HUES48 (cell line): ENCODE measurements around the gene CREB3L1.

Source experiments
- H3K27ac ChIP-seq: one replicate; pipeline ENCODE4 v1.7.0; 2013; ENCODE audit warnings: low read depth, low read length, inconsistent platforms
- H3K27me3 ChIP-seq: 2 replicates; pipeline ENCODE4 v1.6.1; 2013; ENCODE audit warnings: mild to moderate bottlenecking, low read length; ENCODE audit not compliant: control insufficient read depth, insufficient read depth
- H3K36me3 ChIP-seq: 2 replicates; pipeline ENCODE4 v1.6.1; 2013; ENCODE audit warnings: low read length; ENCODE audit not compliant: control insufficient read depth, insufficient read depth
- H3K4me1 ChIP-seq: 2 replicates; pipeline ENCODE4 v1.6.1; 2013; ENCODE audit warnings: mild to moderate bottlenecking, low read length; ENCODE audit not compliant: control insufficient read depth, insufficient read depth
- H3K4me3 ChIP-seq: 2 replicates; pipeline ENCODE4 v1.5.1; 2013; ENCODE audit warnings: mild to moderate bottlenecking, low read depth, low read length
- H3K9ac ChIP-seq: 2 replicates; pipeline ENCODE4 v1.6.1; 2013; ENCODE audit warnings: mild to moderate bottlenecking, low read depth, low read length, moderate library complexity
- H3K9me3 ChIP-seq: 2 replicates; pipeline ENCODE4 v1.6.1; 2013; ENCODE audit warnings: low read length; ENCODE audit not compliant: control insufficient read depth, insufficient read depth

The CREB3L1 gene

GRCh38 chr11:46339816-46340215 is 62.4 kb downstream of the CREB3L1 start:
- Histone ChIP-seq H3K27ac (peak overlapping the region; percentile 94), H3K9me3 (no peaks in the 10 kb centered on the region)

GRCh38 chr11:46341454-46341853 is 64.0 kb downstream of the CREB3L1 start:
- Histone ChIP-seq H3K9ac (no peak overlapping the region), H3K27me3 (peaks cover 8% of the 10 kb centered on the region; the same call in 1 of the 2 replicates), H3K4me3 (no peak overlapping the region), H3K36me3 (no peaks in the 10 kb centered on the region), H3K4me1 (peaks cover 83% of the 10 kb centered on the region), H3K9me3 (no peaks in the 10 kb centered on the region), H3K27ac (no peak overlapping the region)

More at GRCh38 chr11:46339816-46340215, 62.4 kb downstream of the CREB3L1 start:
- Histone ChIP-seq H3K9ac (no peak overlapping the region; the same call in 1 of the 2 replicates), H3K4me3 (peak overlapping the region; percentile 16; the same call in 1 of the 2 replicates), H3K4me1 (peaks cover 77% of the 10 kb centered on the region), H3K27me3 (peaks cover under 1% of the 10 kb centered on the region; the same call in 1 of the 2 replicates), H3K36me3 (no peaks in the 10 kb centered on the region)

- no peaks in the 10 kb centered on the region for H3K9me3 ChIP-seq
- no peaks in the 10 kb centered on the region for H3K36me3 ChIP-seq
- peaks cover 11% of the 10 kb centered on the region; the same call in 1 of the 2 replicates for H3K27me3 ChIP-seq
- no peak overlapping the region for H3K27ac ChIP-seq
- no peak overlapping the region for H3K9ac ChIP-seq
- H3K4me3 ChIP-seq = no peak overlapping the region
- peaks cover 83% of the 10 kb centered on the region for H3K4me1 ChIP-seq
Measured at GRCh38 chr11:46342239-46342638, 64.8 kb downstream of the CREB3L1 start.

GRCh38 chr11:46343520-46343919 is 66.1 kb downstream of the CREB3L1 start:
- Histone ChIP-seq H3K9ac (no peak overlapping the region), H3K9me3 (no peaks in the 10 kb centered on the region), H3K27ac (peak overlapping the region; percentile 39), H3K27me3 (peaks cover 11% of the 10 kb centered on the region; the same call in 1 of the 2 replicates), H3K4me3 (no peak overlapping the region), H3K36me3 (no peaks in the 10 kb centered on the region), H3K4me1 (peaks cover 75% of the 10 kb centered on the region)

GRCh38 chr11:46345131-46345597 is 67.7 kb downstream of the CREB3L1 start:
- H3K9ac ChIP-seq = no peak overlapping the region
- no peaks in the 10 kb centered on the region for H3K36me3 ChIP-seq
- no peak overlapping the region for H3K4me3 ChIP-seq
- peaks cover 11% of the 10 kb centered on the region; the same call in 1 of the 2 replicates for H3K27me3 ChIP-seq
- H3K4me1 ChIP-seq = peaks cover 72% of the 10 kb centered on the region
- H3K27ac ChIP-seq = peak overlapping the region; percentile 0
- H3K9me3 ChIP-seq = no peaks in the 10 kb centered on the region

- Histone ChIP-seq H3K4me3 (no peak overlapping the region; the same call in 1 of the 2 replicates), H3K9me3 (no peaks in the 10 kb centered on the region), H3K27ac (no peak overlapping the region), H3K36me3 (no peaks in the 10 kb centered on the region), H3K27me3 (peaks cover 11% of the 10 kb centered on the region; the same call in 1 of the 2 replicates), H3K9ac (no peak overlapping the region), H3K4me1 (peaks cover 67% of the 10 kb centered on the region)
Measured at GRCh38 chr11:46345881-46346484, 68.5 kb downstream of the CREB3L1 start.

- no peaks in the 10 kb centered on the region for H3K9me3 ChIP-seq
- peaks cover 61% of the 10 kb centered on the region for H3K4me1 ChIP-seq
- peaks cover 11% of the 10 kb centered on the region; the same call in 1 of the 2 replicates for H3K27me3 ChIP-seq
- H3K36me3 ChIP-seq = no peaks in the 10 kb centered on the region
- H3K27ac ChIP-seq = no peak within 1 kb of the TSS
- H3K4me3 ChIP-seq = peak within 1 kb of the TSS; percentile 73
- peak within 1 kb of the TSS; percentile 55 for H3K9ac ChIP-seq
Measured at GRCh38 chr11:46346886-46347636, 69.6 kb downstream of the CREB3L1 start, which contains the start of gene DGKZ. TSS of gene DGKZ (plus strand) at chr11:46347463. CDS start at chr11:46347660, 197 bp downstream.

- Histone ChIP-seq H3K36me3 (no peaks in the 10 kb centered on the region), H3K9me3 (no peaks in the 10 kb centered on the region), H3K4me3 (peak overlapping the region; percentile 73), H3K9ac (peak overlapping the region; percentile 55; the same call in 1 of the 2 replicates), H3K27me3 (peaks cover 11% of the 10 kb centered on the region; the same call in 1 of the 2 replicates), H3K27ac (no peak overlapping the region), H3K4me1 (peaks cover 61% of the 10 kb centered on the region)
Measured at GRCh38 chr11:46347637-46348311, 70.3 kb downstream of the CREB3L1 start.

GRCh38 chr11:46348566-46349401 is 71.3 kb downstream of the CREB3L1 start:
- Histone ChIP-seq H3K27ac (no peak overlapping the region), H3K4me1 (peaks cover 61% of the 10 kb centered on the region), H3K36me3 (0 out of 2 replicates have a peak, but pooled peaks cover 3% of the 10 kb centered on the region), H3K27me3 (peaks cover 11% of the 10 kb centered on the region; the same call in 1 of the 2 replicates), H3K9me3 (no peaks in the 10 kb centered on the region), H3K4me3 (peak overlapping the region; percentile 73), H3K9ac (no peak overlapping the region)

GRCh38 chr11:46350695-46351094 is 73.2 kb downstream of the CREB3L1 start:
- H3K36me3 ChIP-seq = peaks cover 8% of the 10 kb centered on the region; the same call in 1 of the 2 replicates
- peaks cover 50% of the 10 kb centered on the region for H3K4me1 ChIP-seq
- no peak overlapping the region for H3K9ac ChIP-seq
- H3K27me3 ChIP-seq = peaks cover 8% of the 10 kb centered on the region; the same call in 1 of the 2 replicates
- H3K27ac ChIP-seq = no peak overlapping the region
- no peaks in the 10 kb centered on the region for H3K9me3 ChIP-seq
- H3K4me3 ChIP-seq = no peak overlapping the region
